ENCODE results near the gene MXD4.
"Not testable (repeated sequence)": the region's sequence is repeated elsewhere in the genome, so short reads cannot be mapped to it uniquely, and the experiment has no call there.

Gene MXD4

GRCh38 chr4:2212831-2213230, 49.1 kb downstream of the MXD4 start:
- H3K27ac ChIP-seq: no peak overlapping the region
- TF ChIP-seq, protein P1, sequence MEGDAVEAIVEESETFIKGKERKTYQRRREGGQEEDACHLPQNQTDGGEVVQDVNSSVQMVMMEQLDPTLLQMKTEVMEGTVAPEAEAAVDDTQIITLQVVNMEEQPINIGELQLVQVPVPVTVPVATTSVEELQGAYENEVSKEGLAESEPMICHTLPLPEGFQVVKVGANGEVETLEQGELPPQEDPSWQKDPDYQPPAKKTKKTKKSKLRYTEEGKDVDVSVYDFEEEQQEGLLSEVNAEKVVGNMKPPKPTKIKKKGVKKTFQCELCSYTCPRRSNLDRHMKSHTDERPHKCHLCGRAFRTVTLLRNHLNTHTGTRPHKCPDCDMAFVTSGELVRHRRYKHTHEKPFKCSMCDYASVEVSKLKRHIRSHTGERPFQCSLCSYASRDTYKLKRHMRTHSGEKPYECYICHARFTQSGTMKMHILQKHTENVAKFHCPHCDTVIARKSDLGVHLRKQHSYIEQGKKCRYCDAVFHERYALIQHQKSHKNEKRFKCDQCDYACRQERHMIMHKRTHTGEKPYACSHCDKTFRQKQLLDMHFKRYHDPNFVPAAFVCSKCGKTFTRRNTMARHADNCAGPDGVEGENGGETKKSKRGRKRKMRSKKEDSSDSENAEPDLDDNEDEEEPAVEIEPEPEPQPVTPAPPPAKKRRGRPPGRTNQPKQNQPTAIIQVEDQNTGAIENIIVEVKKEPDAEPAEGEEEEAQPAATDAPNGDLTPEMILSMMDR (conservative IDR thresholded peaks at IDR 0.05): no peak

DNA sequence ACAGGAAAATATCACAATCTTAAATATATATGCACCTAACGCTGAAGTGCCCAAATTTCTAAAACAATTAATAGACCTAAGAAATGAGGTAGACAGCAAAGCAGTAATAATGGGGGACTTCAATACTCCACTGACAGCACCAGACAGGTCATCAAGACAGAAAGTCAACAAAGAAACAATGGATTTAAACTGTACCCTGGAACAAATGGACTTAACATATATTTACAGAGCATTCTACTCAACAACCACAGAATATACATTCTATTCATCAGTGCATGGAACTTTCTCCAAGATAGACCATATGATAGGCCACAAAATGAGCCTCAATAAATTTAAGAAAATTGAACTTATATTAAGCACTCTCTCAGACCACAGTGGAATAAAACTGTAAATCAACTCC, 59.1 kb downstream of the MXD4 start:
- H3K27ac ChIP-seq: not testable (repeated sequence)

Data from VCaP (cell line).